HG03066 (cell line): ENCODE data around the gene IFITM2.
"Not testable (repeated sequence)": the region's sequence is repeated elsewhere in the genome, so short reads cannot be mapped to it uniquely, and the experiment has no call there.

Experiments used
- ATAC-seq: cut with Tn5 transposase; IDR thresholded peaks from one replicate; pipeline ENCODE4 v1.9.1; 2021; ENCODE audit warnings: low read depth; ENCODE audit not compliant: unreplicated experiment

The IFITM2 gene

DNA sequence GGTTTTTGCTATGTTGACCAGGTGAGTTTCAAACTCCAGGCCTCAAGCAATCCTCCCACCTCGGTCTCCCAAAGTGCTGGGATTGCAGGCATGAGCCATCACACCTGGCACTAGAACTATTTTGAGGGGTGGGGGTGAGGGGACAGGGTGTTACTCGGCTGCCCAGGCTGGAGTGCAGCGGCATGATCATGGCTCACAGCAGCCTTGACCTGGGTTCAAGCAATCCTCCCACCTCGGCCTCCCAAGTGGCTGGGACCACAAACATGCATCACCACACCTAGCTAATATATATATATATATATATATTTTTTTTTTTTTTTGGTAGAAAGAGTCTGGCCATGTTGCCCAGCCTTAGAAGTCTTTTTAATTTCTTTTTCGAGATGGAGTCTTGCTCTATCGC, 30.1 kb downstream of the IFITM2 start:
- no peak for ATAC-seq

DNA sequence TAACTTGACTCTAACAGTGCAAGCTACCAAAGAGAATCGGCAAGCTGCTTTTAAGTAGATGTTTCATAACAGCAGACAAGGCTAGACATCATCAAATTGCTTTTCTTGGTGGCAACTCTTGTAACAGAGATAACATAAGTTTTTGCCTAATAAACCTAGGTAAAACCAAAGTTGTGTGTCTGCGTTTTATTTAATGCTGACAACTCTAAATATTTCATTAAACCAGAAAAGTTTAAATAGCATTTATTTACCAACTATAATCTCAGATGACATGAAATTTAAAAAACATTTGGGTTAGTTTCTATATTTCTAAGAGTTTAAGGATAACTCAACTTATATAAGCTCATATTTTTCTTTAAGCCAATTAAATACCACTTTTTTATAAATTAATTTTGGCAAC, 32.3 kb downstream of the IFITM2 start:
- ATAC-seq, result no peak

DNA sequence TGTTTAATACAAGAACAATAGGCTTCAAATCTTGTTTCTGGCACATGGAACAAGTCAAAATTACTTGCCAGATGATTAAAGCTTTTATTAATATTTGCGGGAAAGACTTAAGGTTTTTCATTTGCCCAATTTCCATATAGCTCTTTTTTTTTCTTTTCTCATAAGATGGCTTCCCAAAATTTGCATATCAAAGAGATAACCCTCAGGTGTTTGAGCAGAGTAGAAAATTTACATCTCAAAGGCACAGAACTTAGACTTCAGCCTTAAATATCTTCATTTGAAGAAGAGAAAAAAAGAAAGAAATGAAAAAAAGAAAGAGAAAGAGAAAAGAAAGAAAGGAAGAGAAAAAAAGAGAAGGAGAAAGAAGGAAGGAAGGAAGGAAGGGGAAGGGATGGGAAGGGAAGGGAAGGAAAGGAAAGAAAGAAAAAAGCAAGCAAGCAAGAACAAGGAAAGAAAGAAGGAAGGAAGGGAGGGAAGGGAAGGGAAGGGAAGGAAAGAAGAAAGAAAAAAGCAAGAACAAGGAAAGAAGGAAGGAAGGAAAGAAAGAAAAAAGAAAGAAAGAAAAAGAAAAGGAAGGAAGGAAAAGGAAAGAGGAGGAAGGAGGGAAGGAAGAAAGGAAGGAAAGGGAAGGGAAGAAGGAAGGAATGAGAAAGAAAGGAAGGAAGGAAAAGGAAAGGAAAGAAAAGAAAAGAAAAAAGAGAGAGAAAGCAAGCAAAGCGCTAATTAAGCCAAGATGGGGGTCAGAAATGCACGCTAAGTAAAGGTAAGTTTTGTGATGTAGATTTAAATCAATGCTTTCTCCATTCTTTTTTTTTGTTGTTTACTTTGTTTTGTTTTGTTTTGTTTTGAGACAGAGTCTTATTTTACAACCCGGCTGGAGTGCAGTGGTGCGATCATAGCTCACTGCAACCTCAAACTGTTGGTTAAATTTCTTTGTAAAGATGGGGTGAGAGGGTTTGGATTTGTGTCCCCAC, 33.2 kb downstream of the IFITM2 start:
- ATAC-seq, result no peak

DNA sequence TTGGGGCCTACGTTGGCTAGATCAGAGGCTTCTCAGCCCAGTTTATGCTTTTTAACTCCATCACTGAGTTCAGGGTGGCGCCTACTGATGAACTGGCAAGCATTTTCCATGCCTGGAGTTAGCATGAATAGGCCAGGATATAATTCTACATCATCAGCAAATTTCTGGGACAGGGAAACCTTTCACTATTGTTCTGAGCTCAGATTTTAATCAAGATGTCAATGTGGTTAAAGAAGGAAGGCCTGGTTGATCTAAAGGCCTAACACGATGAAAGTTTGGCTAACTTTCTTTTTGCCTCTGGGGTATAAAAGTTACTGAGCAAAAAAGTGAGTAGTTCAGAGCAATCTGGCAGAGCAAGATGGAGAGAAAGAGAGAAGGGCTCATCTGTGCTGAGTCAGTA, 34.7 kb downstream of the IFITM2 start:
- no peak for ATAC-seq

DNA sequence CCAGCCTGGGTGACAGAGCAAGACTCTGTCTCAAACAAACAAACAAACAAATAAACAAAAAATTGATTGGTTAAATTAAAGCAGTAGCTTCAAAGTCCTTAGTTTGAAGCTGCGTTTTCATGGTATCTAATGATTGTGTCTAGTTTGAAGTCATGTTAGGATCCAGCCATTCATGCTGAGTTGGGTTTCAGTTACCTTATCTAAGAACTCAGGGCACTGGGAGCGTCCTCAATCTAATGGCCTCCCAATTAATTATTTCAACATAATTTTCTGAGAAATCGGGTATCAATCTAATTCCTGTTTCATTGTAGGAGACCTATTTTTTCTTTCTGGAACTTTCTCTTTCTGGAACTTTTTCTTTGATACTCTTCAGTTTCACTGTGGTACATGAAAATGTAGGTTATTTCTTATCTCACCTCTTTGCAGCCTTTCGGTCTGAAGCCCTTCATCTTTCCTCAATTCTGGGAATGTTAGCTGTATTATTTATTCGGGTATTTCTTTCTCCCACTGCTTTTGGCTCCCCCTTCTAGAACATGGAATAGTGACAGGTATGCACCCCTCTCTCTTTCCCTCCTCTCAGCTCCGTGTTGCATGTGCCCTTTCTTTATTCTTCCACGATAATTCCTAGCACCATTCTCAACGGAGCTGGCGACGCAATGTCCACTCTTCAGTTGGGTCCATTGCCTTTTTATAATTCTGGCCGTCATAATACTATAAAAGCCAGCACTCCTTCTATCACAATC, 37.4 kb downstream of the IFITM2 start:
- no peak for ATAC-seq

DNA sequence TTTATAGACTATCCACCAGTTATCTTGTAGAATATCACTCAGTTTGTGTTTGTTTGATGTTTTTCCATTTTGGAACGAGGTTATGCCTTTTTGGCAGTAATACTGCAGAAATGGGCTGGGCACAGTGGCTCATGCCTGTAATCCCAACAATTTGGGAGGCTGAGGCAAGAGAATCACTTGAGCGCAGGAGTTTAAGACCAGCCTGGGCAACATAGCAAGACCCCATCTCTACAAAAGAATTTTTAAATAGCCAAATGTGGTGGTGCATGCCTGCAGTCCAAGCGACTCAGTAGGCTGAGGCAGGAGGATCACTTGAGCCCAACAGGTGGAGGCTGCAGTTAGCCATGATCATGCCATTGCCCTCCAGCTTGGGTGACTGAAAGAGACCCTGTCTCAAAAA, 38.9 kb downstream of the IFITM2 start:
- ATAC-seq, result no peak

DNA sequence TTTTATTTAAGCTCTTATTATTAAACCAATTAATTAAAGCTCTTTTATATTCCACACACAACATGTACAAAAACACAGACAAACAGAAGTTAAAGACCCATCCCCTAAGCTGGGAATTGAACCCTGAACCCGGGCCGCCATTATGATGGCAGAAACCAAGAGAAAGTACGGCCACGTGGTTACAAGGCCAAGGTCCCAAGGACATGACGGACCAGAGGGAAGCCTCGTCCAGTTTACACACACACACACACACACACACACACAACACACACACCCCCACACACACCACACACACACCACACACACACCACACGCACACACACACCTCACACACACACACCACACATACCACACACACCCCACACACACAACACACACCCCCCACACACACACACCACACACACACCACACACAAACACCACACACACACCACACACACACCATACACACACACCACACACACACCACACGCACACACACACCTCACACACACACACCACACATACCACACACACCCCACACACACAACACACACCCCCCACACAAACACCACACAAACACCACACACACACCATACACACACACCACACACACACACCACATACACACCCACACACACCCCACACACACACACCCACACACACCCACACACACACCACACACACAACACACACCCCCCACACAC, 41.8 kb downstream of the IFITM2 start:
- ATAC-seq, result not testable (repeated sequence)

DNA sequence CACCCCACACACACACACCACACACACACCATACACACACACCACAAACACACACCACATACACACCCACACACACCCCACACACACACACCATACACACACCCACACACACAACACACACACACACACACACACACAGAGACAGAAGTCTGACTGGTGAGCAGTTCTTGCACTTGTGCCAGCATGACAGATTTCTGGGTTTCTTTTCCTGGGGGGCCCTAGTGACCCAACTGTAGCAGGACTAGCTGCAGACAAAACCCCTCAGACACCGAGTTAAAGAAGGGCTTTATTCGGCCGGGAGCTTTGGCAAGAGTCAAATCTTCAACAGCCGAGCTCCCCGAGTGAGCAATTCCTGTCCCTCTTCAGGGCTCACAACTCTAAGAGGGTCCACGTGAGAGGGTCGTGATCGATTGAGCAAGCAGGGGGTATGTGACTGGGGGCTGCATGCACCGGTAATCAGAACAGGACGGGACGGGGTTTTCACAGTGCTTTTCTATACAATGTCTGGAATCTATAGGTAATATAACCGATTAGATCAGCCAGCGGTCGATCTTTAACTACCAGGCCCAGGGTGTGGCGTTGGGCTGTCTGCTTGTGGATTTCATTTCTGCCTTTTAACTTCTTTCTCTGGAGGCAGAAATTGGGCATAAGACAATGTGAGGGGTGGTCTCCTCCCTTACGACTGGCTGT, 42.6 kb downstream of the IFITM2 start:
- ATAC-seq, result not testable (repeated sequence)

DNA sequence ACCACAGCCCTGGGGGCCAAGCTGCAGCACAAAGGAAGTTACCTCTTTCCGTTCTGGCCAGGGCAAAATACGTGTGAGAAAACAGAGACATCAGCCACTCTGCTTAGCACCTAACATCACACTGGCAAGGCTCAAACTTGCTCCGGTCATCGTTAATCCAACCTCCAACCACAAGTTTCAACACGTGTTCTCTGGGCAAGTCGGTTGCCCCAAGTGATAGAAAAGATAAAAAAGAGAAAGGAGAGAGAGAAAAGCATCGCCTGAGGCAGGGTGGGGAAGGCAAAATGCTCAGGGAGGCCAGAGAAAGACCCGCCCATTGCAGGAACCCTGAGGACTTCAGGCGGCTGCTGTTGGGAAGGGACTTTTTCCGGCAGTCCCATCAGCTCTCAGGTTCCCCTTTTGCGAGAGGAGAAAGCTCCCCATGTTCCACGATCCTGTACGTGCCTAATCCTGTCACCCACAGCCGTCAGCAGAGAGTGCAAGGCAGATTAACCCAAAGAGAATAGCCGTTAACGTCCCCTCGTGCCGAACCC, 43.2 kb downstream of the IFITM2 start:
- peak; percentile 58 for ATAC-seq

DNA sequence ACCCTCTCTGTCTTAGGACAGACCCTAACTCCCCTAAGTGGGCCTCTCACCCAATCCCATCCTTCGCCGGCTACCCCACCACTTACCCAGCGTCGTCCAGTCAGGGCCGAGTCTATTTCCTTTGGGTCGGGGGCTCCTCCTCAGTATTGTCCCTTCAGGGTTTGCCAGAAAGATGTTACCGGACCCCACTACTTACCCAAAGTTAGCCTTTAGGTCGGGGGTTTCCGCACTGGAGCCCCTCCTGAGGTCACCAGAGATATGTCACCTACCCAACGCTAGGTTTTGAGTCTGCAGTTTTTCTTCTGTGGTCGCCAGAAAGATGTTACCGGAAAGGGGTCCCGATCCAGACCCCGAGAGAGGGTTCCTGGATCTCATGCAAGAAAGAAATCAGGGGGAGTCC, 43.8 kb downstream of the IFITM2 start:
- ATAC-seq, result no peak

DNA sequence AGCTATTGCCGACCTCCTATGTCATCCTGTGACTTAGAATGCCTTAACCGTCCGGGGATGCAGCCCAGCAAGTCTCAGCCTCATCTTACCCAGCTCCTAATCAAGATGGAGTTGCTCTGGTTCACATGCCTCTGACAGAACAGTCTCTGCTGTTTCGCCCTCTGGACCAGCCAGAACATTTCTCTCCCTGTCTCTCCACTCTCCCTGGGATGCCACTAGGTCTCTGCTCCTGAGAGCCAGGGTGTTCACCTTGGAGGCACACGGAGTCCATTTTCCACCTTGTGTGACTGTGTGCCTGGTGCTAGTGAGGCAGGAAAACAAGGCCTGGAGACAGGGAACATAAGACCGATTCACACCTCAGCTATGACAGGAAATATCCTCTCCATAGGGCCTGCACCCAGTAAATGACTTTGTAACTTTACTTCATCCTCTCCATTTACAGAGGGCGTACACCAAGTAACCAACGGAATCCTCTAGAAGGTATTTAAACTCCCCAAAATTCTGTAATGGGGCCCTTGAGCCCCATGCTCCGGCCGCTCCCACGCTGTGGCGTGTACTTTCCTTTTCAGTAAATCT, 44.9 kb downstream of the IFITM2 start:
- ATAC-seq, result no peak

DNA sequence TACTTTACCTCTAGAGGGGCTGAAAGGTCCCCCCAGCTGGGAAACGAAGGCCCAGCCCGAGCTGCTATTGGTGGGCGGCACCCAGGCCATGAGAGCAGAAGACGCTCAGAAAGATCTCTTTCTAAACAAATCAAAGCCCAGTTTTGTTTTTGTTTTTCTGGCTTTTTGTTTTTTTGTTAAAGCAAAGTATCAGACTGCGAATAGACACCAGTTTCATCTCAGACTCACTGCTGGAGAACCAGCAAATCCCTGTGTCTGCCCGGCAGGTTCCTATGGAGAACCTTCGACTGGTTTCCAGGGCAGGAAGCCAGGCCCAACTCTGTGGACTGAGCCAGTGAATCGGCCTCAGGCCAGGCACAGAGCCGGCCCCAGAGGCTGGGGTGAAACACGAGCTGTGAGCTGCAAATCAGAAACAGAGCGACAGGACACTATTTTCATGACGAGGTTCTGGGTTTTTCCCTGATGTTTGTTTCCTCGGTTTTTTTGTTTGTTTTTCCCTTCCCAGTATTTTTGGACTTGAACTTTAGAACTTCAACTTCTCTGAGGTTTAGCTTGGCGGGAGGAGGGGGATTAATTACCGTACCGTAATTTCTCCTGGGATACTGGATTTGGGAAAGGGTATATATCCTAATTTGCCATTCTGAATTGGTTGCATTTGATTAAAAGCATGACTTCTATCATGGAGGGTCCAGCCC, 45.7 kb downstream of the IFITM2 start:
- no peak for ATAC-seq

DNA sequence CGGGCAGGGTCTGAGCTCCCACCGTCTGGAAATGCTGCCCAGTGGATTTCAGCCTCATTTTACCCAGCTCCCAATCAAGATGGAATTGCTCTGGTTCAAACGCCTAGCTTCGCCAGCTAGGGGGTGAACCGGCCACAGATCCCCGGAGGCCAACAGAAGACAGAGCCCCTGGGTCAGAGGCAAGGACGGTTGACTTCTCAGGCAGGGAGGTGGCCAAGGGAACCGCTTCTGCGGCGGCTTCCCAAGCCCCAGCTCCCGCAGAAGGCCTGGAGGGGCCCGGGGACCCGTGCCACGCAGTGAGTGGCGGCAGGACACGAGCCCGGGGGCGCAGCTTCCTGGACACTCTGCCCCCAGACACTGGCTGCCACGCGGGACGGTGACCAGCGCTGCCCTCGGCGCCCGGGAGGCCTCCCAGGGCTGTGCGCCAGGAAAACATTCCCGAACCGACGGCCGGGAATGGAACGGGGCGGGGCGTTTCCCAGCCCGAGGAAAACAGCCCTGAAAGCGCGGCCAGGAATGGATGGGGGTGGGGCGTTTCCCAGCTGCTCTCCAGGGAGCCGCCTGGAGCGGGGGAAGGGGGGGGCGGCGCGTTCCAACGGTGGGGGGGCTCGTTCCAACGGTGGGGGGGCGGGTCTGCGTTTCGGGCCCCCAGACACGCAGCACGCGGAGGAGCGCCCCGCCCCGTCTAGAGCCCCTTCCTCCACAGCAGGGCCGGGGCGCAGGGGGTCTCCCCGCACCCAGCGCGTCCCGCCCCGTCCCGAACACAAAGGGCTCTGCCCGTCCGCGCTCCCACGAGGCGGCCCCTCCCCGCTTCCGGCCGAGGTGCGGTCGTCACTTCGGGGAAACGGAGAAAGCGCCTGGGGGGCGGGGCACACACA, 48.2 kb downstream of the IFITM2 start:
- ATAC-seq, result no peak

DNA sequence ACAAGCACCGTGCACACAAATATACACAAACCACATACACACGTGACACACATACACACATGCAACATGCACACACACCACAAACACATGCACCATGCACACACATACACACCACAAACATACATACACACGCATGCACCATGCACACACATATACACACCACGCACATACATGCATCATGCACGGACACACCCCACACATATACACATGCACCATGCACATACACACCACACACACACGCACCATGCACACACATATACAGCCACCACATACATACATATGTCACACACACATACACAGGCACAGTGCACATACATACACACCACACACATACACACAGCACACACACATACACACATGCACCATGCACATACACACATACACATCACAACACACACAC, 49.0 kb downstream of the IFITM2 start:
- ATAC-seq, result no peak

DNA sequence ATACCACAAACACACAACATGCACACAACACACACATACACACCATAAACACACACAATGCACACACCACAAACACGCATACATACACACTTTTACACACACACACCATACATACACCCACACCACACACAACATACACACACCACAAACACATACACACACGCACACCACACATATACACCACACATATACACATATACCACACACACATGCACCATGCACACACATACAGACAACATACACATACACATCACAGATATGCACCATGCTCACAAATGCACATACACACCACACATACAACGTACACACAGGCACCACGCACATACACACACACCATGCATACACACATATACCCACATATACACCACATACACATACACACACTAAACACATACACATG, 50.0 kb downstream of the IFITM2 start:
- no peak for ATAC-seq

DNA sequence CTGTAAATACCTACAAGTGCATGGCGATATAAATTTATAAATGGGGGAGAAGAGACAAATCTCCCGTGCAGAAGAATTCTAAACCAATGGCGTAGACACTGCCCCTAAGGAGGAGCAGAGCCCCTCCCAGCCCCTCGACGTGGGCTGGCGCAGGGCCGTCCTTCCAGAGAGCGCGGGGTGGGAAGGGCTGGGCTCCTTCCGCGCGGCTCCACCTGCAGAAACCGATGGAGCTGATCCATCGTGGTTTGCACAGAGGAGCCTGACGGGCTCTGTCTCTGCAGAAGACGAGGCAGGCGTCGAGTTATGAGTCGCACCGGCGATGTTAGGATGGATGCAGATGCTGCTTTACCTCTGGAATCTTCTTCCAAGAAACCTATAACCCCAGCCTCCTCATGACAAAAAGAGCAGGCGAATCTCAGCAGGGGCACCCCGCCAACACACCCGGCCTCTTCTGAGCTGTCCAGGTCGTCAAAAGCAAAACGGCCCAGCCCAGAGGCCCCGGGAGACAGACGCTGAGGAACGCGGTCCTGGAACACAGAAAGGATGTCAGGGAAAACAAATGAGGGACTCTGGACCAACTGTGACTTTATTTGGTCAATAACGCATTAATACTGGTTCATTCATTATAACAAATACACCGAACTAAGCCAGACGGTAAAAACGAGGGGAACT, 50.6 kb downstream of the IFITM2 start:
- ATAC-seq, result no peak
